Thyroid gland (tissue), 4 donors: ENCODE measurements around the gene WWP2. TPM values are rescaled to one million over a fixed set of nuclear protein-coding genes. Genes with fewer than 3 reads are reported as not detected.

Experiments
- DNase-seq, 2 donors: peaks; one replicate each; pipeline ENCODE4 v3.0.0-alpha.2; 2019
- H3K27ac ChIP-seq, 3 donors: fragments of 200-600 bp; sonication (generic); 1 replicate in 2 of 3; 2 replicates in 1 of 3; pipeline ENCODE4 v1.5.1; 2016 to 2019; ENCODE audit warnings: mild to moderate bottlenecking in 1 of 3, moderate library complexity in 1 of 3
- H3K27me3 ChIP-seq: fragments of 200-600 bp; sonication (generic); one replicate; pipeline ENCODE4 v1.5.1; 2019
- H3K36me3 ChIP-seq, 2 donors: fragments of 200-600 bp; sonication (generic); one replicate each; pipeline ENCODE4 v1.5.1; 2016 to 2019
- H3K4me1 ChIP-seq, 2 donors: fragments of 200-600 bp; sonication (generic); one replicate each; pipeline ENCODE4 v1.5.1; 2017 to 2019
- H3K4me3 ChIP-seq, 3 donors: fragments of 200-600 bp; sonication (generic); replicated peaks in 1 of 3; 1 replicate in 2 of 3; 2 replicates in 1 of 3; pipeline ENCODE4 v1.5.1; 2016; ENCODE audit warnings: mild to moderate bottlenecking in 1 of 3
- H3K9me3 ChIP-seq: fragments of 200-600 bp; sonication (generic); one replicate; pipeline ENCODE4 v1.5.1; 2017
- POLR2A ChIP-seq, 2 donors: fragments of 450-650 bp; IDR thresholded peaks; one replicate each; pipeline ENCODE4 v1.6.1; 2017; ENCODE audit warnings: antibody characterized with exemption in 2 of 2, mild to moderate bottlenecking in 2 of 2, moderate library complexity in 1 of 2
- WGBS, 2 donors: methylation state at CpG; one replicate each; pipeline ENCODE4 v1.1.5; 2017; 5-methylcytosine and 5-hydroxymethylcytosine counted together
- intact Hi-C: fragments of 100-400 bp; cut with DNase I; formaldehyde crosslinking; loops from one replicate; pipeline ENCODE4 v1.15.1; 2023
- total RNA-seq, 4 donors: library from RNA; depleted of rRNA; stranded (reverse); fragments of >200 nt; gene quantifications; one replicate each; pipeline ENCODE4 v1.2.3, GENCODE V29; 2016
- TF ChIP-seq, protein P1 (sequence below), 6 experiments: fragments of 200-600 bp in 3 of 6; fragments of 450-650 bp in 3 of 6; sonication (generic) in 3 of 6; IDR thresholded peaks; one replicate each; pipeline ENCODE4 v1.5.1; 2016 to 2019; ENCODE audit warnings: antibody characterized with exemption in 6 of 6, mild to moderate bottlenecking in 2 of 6, inconsistent platforms in 1 of 6, moderate library complexity in 1 of 6

The WWP2 gene
- total RNA-seq, 4 donors from 2014 or later: 35.9 to 72.1 (median 47.7) TPM

DNA sequence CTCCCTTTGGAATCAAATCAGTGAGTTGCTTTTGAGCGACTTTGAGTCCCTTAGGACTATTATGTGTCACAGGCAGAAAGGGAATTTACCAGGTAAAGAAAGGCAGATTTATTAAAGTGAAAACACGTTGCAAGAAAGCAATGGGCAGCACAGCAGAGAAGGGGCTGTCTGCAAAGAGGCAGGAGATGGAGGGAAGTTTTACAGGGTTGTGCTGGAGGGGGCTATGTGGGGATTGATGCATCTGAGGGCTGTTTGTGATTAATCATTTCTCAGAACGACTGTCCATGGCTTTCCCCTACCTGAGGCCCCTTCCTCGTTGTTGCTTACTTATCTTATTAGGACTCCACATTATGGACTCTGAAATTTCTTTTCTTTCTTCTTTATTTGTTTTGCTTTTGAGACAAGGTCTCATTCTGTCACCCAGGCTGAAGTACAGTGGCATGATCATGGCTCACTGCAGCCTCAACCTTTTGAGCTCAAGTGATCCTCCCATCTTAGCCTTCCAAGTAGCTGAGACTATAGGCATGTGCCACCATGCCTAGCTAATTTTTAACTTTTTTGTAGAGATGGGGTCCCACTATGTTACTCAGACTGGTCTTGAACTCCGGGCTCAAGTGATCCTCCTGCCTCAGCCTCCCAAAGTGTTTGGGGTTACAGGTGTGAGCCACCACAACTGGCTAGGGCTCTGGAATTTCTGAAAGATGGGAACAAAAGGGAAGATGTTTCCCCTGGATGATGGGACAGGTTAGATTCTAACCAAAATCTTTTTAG, 5.5 kb downstream of the WWP2 start:
- 83 to 88% methylated on average over 5 of the region's 5 CpGs for WGBS, 2 donors
- no peaks in the 10 kb centered on the region for H3K27me3 ChIP-seq

DNA sequence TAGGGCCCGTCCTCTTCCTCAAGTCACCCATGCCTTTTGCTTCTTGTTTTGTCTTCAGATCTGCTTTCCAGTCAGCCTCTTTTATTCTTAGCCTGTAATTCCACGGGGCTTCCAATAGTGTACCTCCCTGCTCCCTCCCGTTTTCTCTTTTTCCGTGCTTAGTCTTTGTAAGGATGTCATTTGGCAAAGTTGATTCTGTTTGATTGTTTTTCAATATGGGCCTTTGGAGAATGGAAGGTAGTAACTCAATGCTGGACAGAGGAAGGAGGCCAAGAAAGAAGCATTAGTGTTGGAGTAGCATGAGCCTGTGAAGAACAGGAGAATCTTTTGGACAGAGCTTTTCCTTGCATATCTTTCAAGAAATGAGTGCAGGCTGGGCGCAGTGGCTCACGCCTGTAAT, 6.5 kb downstream of the WWP2 start:
- Histone ChIP-seq H3K9me3 (no peaks in the 10 kb centered on the region), H3K4me3 (no peak overlapping the region), H3K36me3 (no peaks in the 10 kb centered on the region), H3K4me1 (peaks cover 28 to 51% of the 10 kb centered on the region in 2 donors), H3K27me3 (no peaks in the 10 kb centered on the region), H3K27ac (peak overlapping the region; percentile 80 to 91 (median 86))
- WGBS, 2 donors: 74 to 82% methylated on average over 6 of the region's 6 CpGs
- DNase-seq: no peak
- TF ChIP-seq, protein P1, sequence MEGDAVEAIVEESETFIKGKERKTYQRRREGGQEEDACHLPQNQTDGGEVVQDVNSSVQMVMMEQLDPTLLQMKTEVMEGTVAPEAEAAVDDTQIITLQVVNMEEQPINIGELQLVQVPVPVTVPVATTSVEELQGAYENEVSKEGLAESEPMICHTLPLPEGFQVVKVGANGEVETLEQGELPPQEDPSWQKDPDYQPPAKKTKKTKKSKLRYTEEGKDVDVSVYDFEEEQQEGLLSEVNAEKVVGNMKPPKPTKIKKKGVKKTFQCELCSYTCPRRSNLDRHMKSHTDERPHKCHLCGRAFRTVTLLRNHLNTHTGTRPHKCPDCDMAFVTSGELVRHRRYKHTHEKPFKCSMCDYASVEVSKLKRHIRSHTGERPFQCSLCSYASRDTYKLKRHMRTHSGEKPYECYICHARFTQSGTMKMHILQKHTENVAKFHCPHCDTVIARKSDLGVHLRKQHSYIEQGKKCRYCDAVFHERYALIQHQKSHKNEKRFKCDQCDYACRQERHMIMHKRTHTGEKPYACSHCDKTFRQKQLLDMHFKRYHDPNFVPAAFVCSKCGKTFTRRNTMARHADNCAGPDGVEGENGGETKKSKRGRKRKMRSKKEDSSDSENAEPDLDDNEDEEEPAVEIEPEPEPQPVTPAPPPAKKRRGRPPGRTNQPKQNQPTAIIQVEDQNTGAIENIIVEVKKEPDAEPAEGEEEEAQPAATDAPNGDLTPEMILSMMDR (IDR thresholded peaks at IDR 0.05): no peak
- TF ChIP-seq POLR2A (IDR thresholded peaks at IDR 0.05): no peak
- intact Hi-C loops: no loop called here

More for the DNA sequence above, 5.5 kb downstream of the WWP2 start:
- TF ChIP-seq, protein P1 (IDR thresholded peaks at IDR 0.05): no peak
- no peak for TF ChIP-seq POLR2A (IDR thresholded peaks at IDR 0.05)
- Histone ChIP-seq H3K4me1 (peaks cover 28 to 48% of the 10 kb centered on the region in 2 donors), H3K9me3 (no peaks in the 10 kb centered on the region), H3K27ac (peak overlapping the region in 2 of 3 donors; percentile 80 to 86), H3K36me3 (no peaks in the 10 kb centered on the region), H3K4me3 (no peak overlapping the region)
- DNase-seq: no peak
- intact Hi-C loops: no loop called here

DNA sequence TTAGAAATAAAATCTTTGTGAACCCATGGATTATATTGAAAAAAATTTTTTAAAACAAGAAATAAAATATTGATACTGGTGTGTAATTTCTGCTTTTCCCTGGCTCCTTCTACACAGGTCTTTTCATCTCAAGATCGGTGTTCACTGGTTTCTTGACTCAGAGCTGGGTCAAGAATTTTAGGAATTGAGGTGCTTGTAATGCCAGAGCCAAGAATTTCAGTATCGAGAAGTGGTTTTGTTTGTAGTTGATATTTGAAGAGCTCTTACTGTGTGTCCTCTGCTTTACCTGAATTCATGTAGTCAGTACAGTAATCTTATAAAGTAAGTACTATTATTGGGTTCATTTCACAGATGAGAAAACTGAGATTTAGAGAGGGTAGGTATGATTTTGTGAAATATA, 7.3 kb downstream of the WWP2 start:
- TF ChIP-seq, protein P1 (IDR thresholded peaks at IDR 0.05): no peak
- no peak for TF ChIP-seq POLR2A (IDR thresholded peaks at IDR 0.05)
- WGBS, 2 donors: 22 to 24% methylated on average over 2 of the region's 2 CpGs
- no peaks in the 10 kb centered on the region for H3K27me3 ChIP-seq
- H3K27ac ChIP-seq: peak overlapping the region; percentile 80 to 91 (median 86)
- H3K4me3 ChIP-seq: no peak overlapping the region
- no peaks in the 10 kb centered on the region for H3K36me3 ChIP-seq
- intact Hi-C loops: no loop called here
- DNase-seq: no peak
- H3K4me1 ChIP-seq: peaks cover 28 to 48% of the 10 kb centered on the region in 2 donors
- no peaks in the 10 kb centered on the region for H3K9me3 ChIP-seq

DNA sequence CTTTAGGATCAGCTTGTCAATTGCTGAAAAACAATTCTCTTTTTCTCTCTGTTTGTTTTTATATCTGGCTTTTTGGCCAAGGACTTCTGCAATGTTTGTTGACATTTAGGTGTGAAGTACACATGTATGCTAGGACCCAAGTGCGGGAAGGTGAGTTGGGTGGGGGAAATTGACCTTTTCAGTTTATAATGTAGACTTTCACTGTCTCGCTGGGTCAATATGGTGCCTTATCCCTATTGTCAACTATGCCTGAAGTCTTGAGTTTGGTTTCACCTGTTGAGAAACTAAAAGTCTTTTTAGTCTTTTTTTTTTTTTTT, 9.5 kb downstream of the WWP2 start:
- 87 to 92% methylated on average over 2 of the region's 2 CpGs for WGBS, 2 donors
- H3K4me1 ChIP-seq: peaks cover 28 to 48% of the 10 kb centered on the region in 2 donors
- DNase-seq: no peak
- peak overlapping the region in 1 of 3 donors; percentile 80 for H3K27ac ChIP-seq
- H3K27me3 ChIP-seq: no peaks in the 10 kb centered on the region
- H3K36me3 ChIP-seq: no peaks in the 10 kb centered on the region
- no peak overlapping the region for H3K4me3 ChIP-seq
- TF ChIP-seq, protein P1 (IDR thresholded peaks at IDR 0.05): no peak
- no peak for TF ChIP-seq POLR2A (IDR thresholded peaks at IDR 0.05)
- H3K9me3 ChIP-seq: no peaks in the 10 kb centered on the region
- intact Hi-C loops: no loop called here

DNA sequence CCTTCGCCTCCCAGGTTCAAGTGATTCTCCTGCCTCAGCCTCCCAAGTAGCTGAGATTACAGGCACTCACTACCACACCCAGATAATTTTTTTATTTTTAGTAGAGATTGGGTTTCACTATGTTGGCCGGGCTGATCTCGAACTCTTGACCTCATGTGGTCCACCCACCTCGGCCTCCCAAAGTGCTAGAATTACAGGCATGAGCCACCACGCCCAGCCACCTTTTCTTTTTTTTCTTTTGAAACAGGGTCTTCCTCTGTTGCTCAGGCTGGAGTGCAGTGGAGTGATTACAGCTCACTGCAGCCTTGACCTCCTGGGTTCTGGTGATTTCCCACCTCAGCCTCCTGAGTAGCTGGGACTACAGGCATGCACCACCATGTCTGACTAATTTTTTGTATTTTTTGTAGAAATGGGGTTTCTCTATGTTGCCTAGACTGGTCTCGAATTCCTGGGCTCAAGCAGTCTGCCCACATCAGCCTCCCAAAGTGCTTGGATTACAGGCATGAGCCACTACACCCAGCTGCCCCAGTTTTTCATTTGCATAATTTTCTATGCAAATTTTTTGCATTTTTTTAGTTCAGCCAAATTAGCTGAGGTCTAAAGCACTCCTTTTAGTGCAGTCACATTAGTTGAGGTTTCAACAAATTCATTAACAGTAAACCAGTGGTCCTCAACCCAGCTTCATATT, 11.3 kb downstream of the WWP2 start:
- no peaks in the 10 kb centered on the region for H3K36me3 ChIP-seq
- 76 to 91% methylated on average over 6 of the region's 6 CpGs for WGBS, 2 donors
- no peak overlapping the region for H3K4me3 ChIP-seq
- H3K27me3 ChIP-seq: no peaks in the 10 kb centered on the region
- TF ChIP-seq, protein P1 (IDR thresholded peaks at IDR 0.05): no peak
- no peak for TF ChIP-seq POLR2A (IDR thresholded peaks at IDR 0.05)
- DNase-seq: no peak
- intact Hi-C loops: no loop called here
- H3K27ac ChIP-seq: no peak overlapping the region
- H3K9me3 ChIP-seq: no peaks in the 10 kb centered on the region
- peaks cover 28 to 43% of the 10 kb centered on the region in 2 donors for H3K4me1 ChIP-seq
